Measurements from ENCODE around the gene SDK1. TPM values are rescaled to one million over a fixed set of nuclear protein-coding genes. Genes with fewer than 3 reads are reported as not detected.

SDK1 gene
- total RNA-seq, 3 donors from 2014 or later (not counting 1 experiment from before 2014, with no cell fraction given), result 0.05 to 0.11 TPM; not detected in 1

GRCh38 chr7:4269086-4269485 lies 968.0 kb downstream of the SDK1 start:
- no peak overlapping the region for H3K27ac ChIP-seq (ENCODE audit: low read length)
- no peaks in the 10 kb centered on the region for H3K9me3 ChIP-seq (ENCODE audit: control insufficient read depth, insufficient read depth, low read length)
- intact Hi-C loops (cut with micrococcal nuclease), result no loop called here
- H3K9me3 Mint-ChIP-seq, result no peaks in the 10 kb centered on the region
- H3K4me1 ChIP-seq (ENCODE audit: control insufficient read depth, insufficient read depth, low read length), result no peaks in the 10 kb centered on the region
- no peaks in the 10 kb centered on the region for H3K27me3 ChIP-seq (ENCODE audit: control insufficient read depth, insufficient read depth, low read length)
- H3K27ac Mint-ChIP-seq, result no peak overlapping the region
- H3K4me3 Mint-ChIP-seq, result no peak overlapping the region
- ATAC-seq (no peak), DNase-seq (no peak)
- H3K4me3 ChIP-seq (ENCODE audit: low read length), result no peak overlapping the region
- peaks cover 0 to 4% of the 10 kb centered on the region in 2 donors for H3K4me1 Mint-ChIP-seq
- 79% methylated on average over 9 of the region's 9 CpGs for WGBS (ENCODE audit: insufficient coverage)
- H3K27me3 Mint-ChIP-seq (ENCODE audit: low read depth in 2 of 2), result peaks cover 5 to 10% of the 10 kb centered on the region in 2 donors
- H3K36me3 Mint-ChIP-seq, result no peaks in the 10 kb centered on the region
- no peak for TF ChIP-seq CTCF (IDR thresholded peaks at IDR 0.05)
- H3K36me3 ChIP-seq (ENCODE audit: control insufficient read depth, insufficient read depth, low read length), result no peaks in the 10 kb centered on the region

GRCh38 chr7:4269746-4270145 lies 968.7 kb downstream of the SDK1 start:
- Mint-ChIP-seq H3K36me3 (peaks cover 5% of the 10 kb centered on the region), H3K9me3 (peaks cover 3 to 4% of the 10 kb centered on the region in 2 donors), H3K4me1 (peaks cover 0 to 4% of the 10 kb centered on the region in 2 donors), H3K27ac (no peak overlapping the region), H3K27me3 (ENCODE audit: low read depth in 2 of 2) (peaks cover 5 to 10% of the 10 kb centered on the region in 2 donors), H3K4me3 (no peak overlapping the region)
- Histone ChIP-seq H3K27ac (ENCODE audit: low read length) (no peak overlapping the region), H3K36me3 (ENCODE audit: control insufficient read depth, insufficient read depth, low read length) (no peaks in the 10 kb centered on the region), H3K9me3 (ENCODE audit: control insufficient read depth, insufficient read depth, low read length) (no peaks in the 10 kb centered on the region), H3K4me3 (ENCODE audit: low read length) (no peak overlapping the region), H3K27me3 (ENCODE audit: control insufficient read depth, insufficient read depth, low read length) (no peaks in the 10 kb centered on the region), H3K4me1 (ENCODE audit: control insufficient read depth, insufficient read depth, low read length) (no peaks in the 10 kb centered on the region)
- ATAC-seq (no peak), DNase-seq (no peak)
- TF ChIP-seq CTCF (IDR thresholded peaks at IDR 0.05), result no peak
- intact Hi-C loops (cut with micrococcal nuclease), result no loop called here
- 86% methylated on average over 11 of the region's 11 CpGs for WGBS (ENCODE audit: insufficient coverage)

- no peak overlapping the region for H3K27ac Mint-ChIP-seq
- peaks cover 0 to 4% of the 10 kb centered on the region in 2 donors for H3K4me1 Mint-ChIP-seq
- H3K27me3 ChIP-seq (ENCODE audit: control insufficient read depth, insufficient read depth, low read length), result no peaks in the 10 kb centered on the region
- WGBS (ENCODE audit: insufficient coverage), result 81% methylated on average over 12 of the region's 12 CpGs
- H3K9me3 Mint-ChIP-seq, result peaks cover 3 to 4% of the 10 kb centered on the region in 2 donors
- H3K4me3 Mint-ChIP-seq, result no peak overlapping the region
- DNase-seq (no peak), ATAC-seq (no peak)
- H3K4me1 ChIP-seq (ENCODE audit: control insufficient read depth, insufficient read depth, low read length), result no peaks in the 10 kb centered on the region
- intact Hi-C loops (cut with micrococcal nuclease), result no loop called here
- no peaks in the 10 kb centered on the region for H3K9me3 ChIP-seq (ENCODE audit: control insufficient read depth, insufficient read depth, low read length)
- H3K36me3 Mint-ChIP-seq, result peaks cover 7% of the 10 kb centered on the region
- no peaks in the 10 kb centered on the region for H3K36me3 ChIP-seq (ENCODE audit: control insufficient read depth, insufficient read depth, low read length)
- peaks cover 5 to 10% of the 10 kb centered on the region in 2 donors for H3K27me3 Mint-ChIP-seq (ENCODE audit: low read depth in 2 of 2)
- H3K27ac ChIP-seq (ENCODE audit: low read length), result no peak overlapping the region
- no peak for TF ChIP-seq CTCF (IDR thresholded peaks at IDR 0.05)
- H3K4me3 ChIP-seq (ENCODE audit: low read length), result no peak overlapping the region
Measured at GRCh38 chr7:4270268-4270667, 969.2 kb downstream of the SDK1 start.
